GM12878 (cell line): ENCODE data around the gene TMUB2. TPM values are rescaled to one million over a fixed set of nuclear protein-coding genes. Genes with fewer than 3 reads are reported as not detected.

Experiments
- BCL3 ChIP-seq: IDR thresholded peaks from 2 replicates; pipeline ENCODE4 v1.6.1; 2011; ENCODE audit warnings: borderline replicate concordance, low read depth, mild to moderate bottlenecking, moderate library complexity, low read length; ENCODE audit not compliant: insufficient read depth, poor library complexity, severe bottlenecking
- BMI1 ChIP-seq: fragments of 450-650 bp; IDR thresholded peaks from 2 replicates; pipeline ENCODE4 v1.6.1; 2016; ENCODE audit warnings: mild to moderate bottlenecking, moderate library complexity, borderline replicate concordance
- CBX5 ChIP-seq: sonication (generic); IDR thresholded peaks from 2 replicates; pipeline ENCODE4 v1.6.1; 2016; ENCODE audit warnings: low read depth, moderate library complexity, mild to moderate bottlenecking, inconsistent platforms
- CHD2 ChIP-seq: IDR thresholded peaks from 2 replicates; pipeline ENCODE4 v1.6.1; 2011; ENCODE audit warnings: low read depth, low read length, improper control_type of control experiment, borderline replicate concordance
- ESRRA ChIP-seq: IDR thresholded peaks from 2 replicates; pipeline ENCODE4 v1.6.1; 2012; ENCODE audit warnings: mild to moderate bottlenecking, low read length, improper control_type of control experiment
- ETV6 ChIP-seq, 2 experiments: fragments of 450-650 bp in 1 of 2; IDR thresholded peaks in 1 of 2; conservative IDR thresholded peaks in 1 of 2; 2 replicates each; pipeline ENCODE4 v1.6.1; 2014; ENCODE audit warnings: antibody characterized with exemption in 1 of 2, borderline replicate concordance in 1 of 2, low read depth in 1 of 2, mild to moderate bottlenecking in 1 of 2, moderate library complexity in 1 of 2
- HDGF ChIP-seq: fragments of 450-650 bp; IDR thresholded peaks from 2 replicates; pipeline ENCODE4 v1.6.1; 2016; ENCODE audit warnings: antibody characterized with exemption
- IKZF1 ChIP-seq: fragments of 450-650 bp; conservative IDR thresholded peaks from 2 replicates; pipeline ENCODE4 v1.6.1; 2017; ENCODE audit warnings: antibody characterized with exemption, mild to moderate bottlenecking
- JUNB ChIP-seq: IDR thresholded peaks from 2 replicates; pipeline ENCODE4 v1.6.1; 2016; ENCODE audit warnings: antibody characterized with exemption, mild to moderate bottlenecking
- JUND ChIP-seq: IDR thresholded peaks from 2 replicates; pipeline ENCODE4 v1.6.1; 2012; ENCODE audit warnings: low read depth, mild to moderate bottlenecking, low read length, improper control_type of control experiment, moderate library complexity
- LARP7 ChIP-seq: fragments of 450-650 bp; IDR thresholded peaks from 2 replicates; pipeline ENCODE4 v1.6.1; 2017; ENCODE audit warnings: mild to moderate bottlenecking
- MLLT1 ChIP-seq: fragments of 450-650 bp; IDR thresholded peaks from 2 replicates; pipeline ENCODE4 v1.6.1; 2016; ENCODE audit warnings: mild to moderate bottlenecking
- NFIC ChIP-seq: IDR thresholded peaks from 2 replicates; pipeline ENCODE4 v1.6.1; 2012; ENCODE audit warnings: low read depth, mild to moderate bottlenecking, inconsistent platforms, low read length, moderate library complexity
- POLR2AphosphoS2 ChIP-seq: IDR thresholded peaks from 2 replicates; pipeline ENCODE4 v1.6.1; 2011; ENCODE audit warnings: low read depth, mild to moderate bottlenecking, low read length, improper control_type of control experiment, moderate library complexity
- POLR2AphosphoS5 ChIP-seq: IDR thresholded peaks from 2 replicates; pipeline ENCODE4 v1.6.1; 2011; ENCODE audit warnings: mild to moderate bottlenecking, low read length, inconsistent platforms
- RB1 ChIP-seq: fragments of 450-650 bp; formaldehyde crosslinking; IDR thresholded peaks from 2 replicates; pipeline ENCODE4 v1.6.1; 2017; ENCODE audit warnings: mild to moderate bottlenecking, borderline replicate concordance
- SUZ12 ChIP-seq: fragments of 200-600 bp; sonication (generic); IDR thresholded peaks from one replicate; pipeline ENCODE4 v1.6.1; 2018; ENCODE audit warnings: antibody characterized with exemption, mild to moderate bottlenecking; ENCODE audit not compliant: unreplicated experiment
- TARDBP ChIP-seq: IDR thresholded peaks from 2 replicates; pipeline ENCODE4 v1.6.1; 2016; ENCODE audit warnings: borderline replicate concordance
- YBX1 ChIP-seq: fragments of 450-650 bp; IDR thresholded peaks from 2 replicates; pipeline ENCODE4 v1.6.1; 2016; ENCODE audit warnings: antibody characterized with exemption
- YY1 ChIP-seq: IDR thresholded peaks from 2 replicates; pipeline ENCODE4 v1.6.1; 2011; ENCODE audit warnings: low read depth, mild to moderate bottlenecking, low read length
- ZBTB11 ChIP-seq: fragments of 450-650 bp; formaldehyde crosslinking; IDR thresholded peaks from 2 replicates; pipeline ENCODE4 v1.5.0; 2022; ENCODE audit warnings: mild to moderate bottlenecking, missing genetic modification characterization
- ZNF217 ChIP-seq: fragments of 450-650 bp; IDR thresholded peaks from 2 replicates; pipeline ENCODE4 v1.6.1; 2017; ENCODE audit warnings: antibody characterized with exemption, mild to moderate bottlenecking
- ZNF384 ChIP-seq: IDR thresholded peaks from 2 replicates; pipeline ENCODE4 v1.6.1; 2012; ENCODE audit warnings: low read depth, mild to moderate bottlenecking, low read length, improper control_type of control experiment, borderline replicate concordance
- polyA plus RNA-seq, 11 experiments: library from polyadenylated mRNA; depleted of rRNA in 4 of 11; unstranded in 6 of 11; stranded (reverse) in 5 of 11; fragments of >200 nt; fragmentation: Nextera tagmentation in 4 of 11; fragmentation: Illumina TruSeq in 1 of 11; extraction: Ambion mirVana in 4 of 11; extraction: Trizol in 1 of 11; gene quantifications; 1 replicate in 1 of 11; 2 replicates in 10 of 11; pipeline versions ENCODE4 v1.2.1 to v1.2.3, GENCODE V29; 2011 to 2016; ENCODE audit warnings: inconsistent platforms in 2 of 11, missing spikeins in 2 of 11, low read depth in 1 of 11
- total RNA-seq, 4 experiments: library from RNA; depleted of rRNA in 3 of 4; stranded (reverse); fragments of >200 nt in 3 of 4; fragmentation: Illumina TruSeq in 1 of 4; extraction: Trizol in 1 of 4; gene quantifications; 2 replicates each; pipeline versions ENCODE4 v1.2.1 to v1.2.3, GENCODE V29; 2013 to 2021
- TF ChIP-seq, protein P1 (sequence below): fragments of 450-650 bp; IDR thresholded peaks from 2 replicates; pipeline ENCODE4 v1.6.1; 2014; ENCODE audit warnings: mild to moderate bottlenecking

The TMUB2 gene
- total and polyA plus RNA-seq, 10 of the 15 experiments (the other 5 are each of a cell fraction or from before 2014, with no cell fraction given), result 4.3 to 34.0 (median 20.0) TPM

DNA sequence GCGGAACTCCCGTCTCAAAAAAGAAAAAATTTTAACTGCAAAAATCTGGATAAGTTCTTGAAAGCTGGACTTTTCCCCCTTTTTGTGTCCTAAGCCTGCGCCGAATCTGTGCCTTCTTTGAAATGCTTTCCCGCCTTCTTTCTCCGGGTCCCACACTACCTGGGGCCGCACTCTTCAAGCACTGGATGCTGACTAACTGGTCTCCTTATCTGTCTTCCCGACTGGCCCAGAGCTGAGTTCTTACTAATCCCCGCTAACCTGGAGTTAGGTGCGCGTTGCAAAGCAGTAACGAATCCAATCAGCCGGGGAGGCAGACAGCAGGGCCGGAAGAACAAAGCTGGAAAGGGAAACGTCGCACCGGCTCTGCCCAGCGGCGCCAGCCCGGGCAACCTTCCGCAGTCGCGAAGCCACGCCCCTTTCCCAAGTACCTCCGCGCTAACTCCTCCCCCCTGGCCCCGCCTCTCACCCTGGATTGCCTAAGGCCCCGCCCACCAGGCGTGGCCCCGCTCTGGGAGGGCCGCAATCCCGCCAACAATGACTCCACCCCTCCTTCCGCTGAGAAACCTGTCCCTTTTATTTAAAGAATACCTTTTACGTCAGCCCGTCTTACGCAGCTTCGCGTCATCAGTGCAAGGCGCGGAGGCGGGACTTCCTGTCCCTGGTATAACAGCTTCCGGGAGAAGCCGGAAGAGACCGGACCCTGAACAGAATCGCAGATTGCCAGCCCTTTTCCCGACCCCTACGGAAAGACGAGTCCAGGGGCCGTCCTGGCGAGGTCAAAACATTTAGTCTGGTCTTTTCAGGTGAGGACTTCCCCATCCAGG lies at the start of gene TMUB2 (continued):
- TF ChIP-seq JUND, result 0 out of 2 replicates have a peak, but pooled peaks have one; percentile 46
- no peak for TF ChIP-seq BMI1
- no peak for TF ChIP-seq BCL3
- no peak for TF ChIP-seq ETV6 (conservative IDR thresholded peaks at IDR 0.05 in 1 of 2, IDR thresholded peaks at IDR 0.05 in 1 of 2; ENCODE audit: borderline replicate concordance in 1 of 2, low read depth in 1 of 2)
- TF ChIP-seq YY1, result peak; percentile 34
- TF ChIP-seq, protein P1, sequence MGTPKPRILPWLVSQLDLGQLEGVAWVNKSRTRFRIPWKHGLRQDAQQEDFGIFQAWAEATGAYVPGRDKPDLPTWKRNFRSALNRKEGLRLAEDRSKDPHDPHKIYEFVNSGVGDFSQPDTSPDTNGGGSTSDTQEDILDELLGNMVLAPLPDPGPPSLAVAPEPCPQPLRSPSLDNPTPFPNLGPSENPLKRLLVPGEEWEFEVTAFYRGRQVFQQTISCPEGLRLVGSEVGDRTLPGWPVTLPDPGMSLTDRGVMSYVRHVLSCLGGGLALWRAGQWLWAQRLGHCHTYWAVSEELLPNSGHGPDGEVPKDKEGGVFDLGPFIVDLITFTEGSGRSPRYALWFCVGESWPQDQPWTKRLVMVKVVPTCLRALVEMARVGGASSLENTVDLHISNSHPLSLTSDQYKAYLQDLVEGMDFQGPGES, result no peak
- no peak for TF ChIP-seq MLLT1
- no peak for TF ChIP-seq LARP7
- peak; percentile 84 for TF ChIP-seq POLR2AphosphoS2
- TF ChIP-seq NFIC, result no peak
- no peak for TF ChIP-seq JUNB
- peak; percentile 66; the same call in 1 of the 2 replicates for TF ChIP-seq CHD2
- TF ChIP-seq TARDBP, result no peak
- TF ChIP-seq ZNF217, result no peak
- no peak for TF ChIP-seq YBX1
- no peak for TF ChIP-seq ZNF384
- TF ChIP-seq RB1, result peak; percentile 94
- TF ChIP-seq ESRRA, result no peak
- peak; percentile 99 for TF ChIP-seq HDGF
- no peak for TF ChIP-seq CBX5
- TF ChIP-seq SUZ12, result no peak
- TF ChIP-seq IKZF1, result peak; percentile 65; the same call in 1 of the 2 replicates
- TF ChIP-seq ZBTB11 (CRISPR knock-in tag), result no peak
- TF ChIP-seq POLR2AphosphoS5, result peak; percentile 95
